Measurements from ENCODE around the gene VEGFB. TPM values are rescaled to one million over a fixed set of nuclear protein-coding genes. Genes with fewer than 3 reads are reported as not detected.

The VEGFB gene
- total RNA-seq, 1 experiment from 2014 or later = 47.5 TPM

- TF ChIP-seq FOSL1 (IDR thresholded peaks at IDR 0.05; ENCODE audit: low read depth) (no peak), EZH2 (IDR thresholded peaks at IDR 0.05) (no peak), ZBTB33 (IDR thresholded peaks at IDR 0.05; ENCODE audit: extremely low read depth, insufficient replicate concordance, low read length) (no peak), ZFX (IDR thresholded peaks at IDR 0.05) (peak; percentile 27; the same call in 1 of the 2 replicates), ZNF274 (IDR thresholded peaks at IDR 0.05; ENCODE audit: low read depth, low read length) (no peak), SP1 (IDR thresholded peaks at IDR 0.05; ENCODE audit: low read depth) (no peak)
- TF ChIP-seq, protein P1, sequence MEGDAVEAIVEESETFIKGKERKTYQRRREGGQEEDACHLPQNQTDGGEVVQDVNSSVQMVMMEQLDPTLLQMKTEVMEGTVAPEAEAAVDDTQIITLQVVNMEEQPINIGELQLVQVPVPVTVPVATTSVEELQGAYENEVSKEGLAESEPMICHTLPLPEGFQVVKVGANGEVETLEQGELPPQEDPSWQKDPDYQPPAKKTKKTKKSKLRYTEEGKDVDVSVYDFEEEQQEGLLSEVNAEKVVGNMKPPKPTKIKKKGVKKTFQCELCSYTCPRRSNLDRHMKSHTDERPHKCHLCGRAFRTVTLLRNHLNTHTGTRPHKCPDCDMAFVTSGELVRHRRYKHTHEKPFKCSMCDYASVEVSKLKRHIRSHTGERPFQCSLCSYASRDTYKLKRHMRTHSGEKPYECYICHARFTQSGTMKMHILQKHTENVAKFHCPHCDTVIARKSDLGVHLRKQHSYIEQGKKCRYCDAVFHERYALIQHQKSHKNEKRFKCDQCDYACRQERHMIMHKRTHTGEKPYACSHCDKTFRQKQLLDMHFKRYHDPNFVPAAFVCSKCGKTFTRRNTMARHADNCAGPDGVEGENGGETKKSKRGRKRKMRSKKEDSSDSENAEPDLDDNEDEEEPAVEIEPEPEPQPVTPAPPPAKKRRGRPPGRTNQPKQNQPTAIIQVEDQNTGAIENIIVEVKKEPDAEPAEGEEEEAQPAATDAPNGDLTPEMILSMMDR (IDR thresholded peaks at IDR 0.05 in 2 of 3, conservative IDR thresholded peaks at IDR 0.05 in 1 of 3; ENCODE audit: borderline replicate concordance in 1 of 3, insufficient read depth in 1 of 3, low read depth in 2 of 3, low read length in 2 of 3) = no peak
These were observed 7.3 kb downstream of the VEGFB start (continued) for GRCh38 chr11:64241491-64242374.
